PC-9 (cell line): ENCODE results near the gene NEURL3.

Source experiments
- CTCF ChIP-seq: fragments of 200-600 bp; sonication (generic); conservative IDR thresholded peaks from 2 replicates; pipeline ENCODE4 v1.6.1; 2017; ENCODE audit warnings: mixed run types, antibody characterized with exemption, mild to moderate bottlenecking, moderate library complexity
- EZH2 ChIP-seq: fragments of 200-600 bp; sonication (generic); IDR thresholded peaks from 2 replicates; pipeline ENCODE4 v1.8.0; 2017; ENCODE audit warnings: antibody characterized with exemption, low read depth

GRCh38 chr2:96534141-96534540 lies 29.0 kb upstream of the NEURL3 start:
- TF ChIP-seq CTCF (no peak), EZH2 (no peak)
